MCF 10A (cell line): ENCODE results near the gene SH3BGR. TPM values are rescaled to one million over a fixed set of nuclear protein-coding genes. Genes with fewer than 3 reads are reported as not detected.

ENCODE experiments used
- BruUV-seq: library from RNA; stranded (reverse); fragments of 400-500 nt; replicated peaks from 2 replicates; lab custom pipeline; 2021; lab: Mats Ljungman, UMichigan
- CTCF ChIA-PET: fragments of 300-600 bp; sonication (Branson Sonifier 250); formaldehyde crosslinking; extraction: SDS; loops from one replicate; lab custom pipeline; 2021; ENCODE audit warnings: antibody characterized with exemption, inconsistent platforms; lab: Yijun Ruan, JAX
- POLR2A ChIA-PET: fragments of 300-600, 350-650 bp; sonication (Branson Sonifier 250); formaldehyde crosslinking; extraction: SDS; loops from one replicate; lab custom pipeline; 2020; ENCODE audit warnings: antibody characterized with exemption, inconsistent platforms; lab: Yijun Ruan, JAX
- DNase-seq: peaks from one replicate; pipeline ENCODE4 v3.0.0-alpha.2; 2018; ENCODE audit not compliant: unreplicated experiment
- H3K27ac Mint-ChIP-seq: one replicate; pipeline ENCODE4 v1.8.0; 2022; ENCODE audit warnings: mild to moderate bottlenecking, low read depth, mixed read lengths; ENCODE audit not compliant: unreplicated experiment
- H3K27me3 Mint-ChIP-seq: one replicate; pipeline ENCODE4 v1.8.0; 2022; ENCODE audit warnings: mixed read lengths; ENCODE audit not compliant: insufficient read depth, unreplicated experiment
- H3K36me3 Mint-ChIP-seq: one replicate; pipeline ENCODE4 v1.8.0; 2022; ENCODE audit warnings: mild to moderate bottlenecking, moderate library complexity, mixed read lengths; ENCODE audit not compliant: insufficient read depth, unreplicated experiment
- H3K4me1 Mint-ChIP-seq: one replicate; pipeline ENCODE4 v1.8.0; 2022; ENCODE audit warnings: mixed read lengths; ENCODE audit not compliant: insufficient read depth, unreplicated experiment
- H3K4me3 Mint-ChIP-seq: one replicate; pipeline ENCODE4 v1.8.0; 2022; ENCODE audit warnings: mild to moderate bottlenecking, moderate library complexity, mixed read lengths; ENCODE audit not compliant: unreplicated experiment
- H3K9me3 Mint-ChIP-seq: one replicate; pipeline ENCODE4 v1.8.0; 2022; ENCODE audit warnings: mixed read lengths; ENCODE audit not compliant: unreplicated experiment
- intact Hi-C: fragments of 100-400 bp; cut with micrococcal nuclease; formaldehyde crosslinking; loops from 2 replicates; pipeline ENCODE4 v1.14.1; 2022
- total RNA-seq: library from RNA; stranded (reverse); gene quantifications from 2 replicates; pipeline ENCODE4 v1.2.3, GENCODE V29; 2022
- TF ChIP-seq, protein P1 (sequence below): fragments of 200-600 bp; IDR thresholded peaks from one replicate; pipeline ENCODE4 v1.8.0; 2022; ENCODE audit warnings: antibody characterized with exemption, mild to moderate bottlenecking; ENCODE audit not compliant: unreplicated experiment

SH3BGR gene
- total RNA-seq, 1 experiment from 2014 or later = 11.3 TPM

DNA sequence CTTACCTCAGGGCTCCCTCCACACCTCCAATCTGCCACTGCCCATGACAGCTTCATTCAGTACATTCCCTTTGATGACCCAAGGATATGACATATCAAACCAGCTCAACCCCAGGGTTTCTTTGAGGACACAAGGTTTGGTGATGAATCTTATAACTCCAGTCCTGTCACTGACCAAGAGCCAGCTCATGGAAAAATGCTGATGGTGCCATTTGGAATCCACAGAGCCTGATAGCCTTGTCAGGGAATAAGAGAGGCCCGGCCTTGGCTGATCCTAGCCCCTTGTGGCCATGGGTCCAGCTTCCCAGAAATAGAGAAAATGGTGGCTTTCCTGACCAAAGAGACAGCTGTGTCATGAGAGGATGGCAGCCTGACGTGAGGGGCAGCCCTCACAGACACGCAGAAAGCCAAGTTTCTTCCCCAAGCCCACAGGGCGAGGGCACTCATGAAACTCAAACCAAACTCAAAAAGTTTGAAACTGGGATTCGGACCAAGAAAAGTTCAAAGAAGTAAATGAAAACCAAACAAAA lies 75.4 kb downstream of the SH3BGR start:
- H3K27ac Mint-ChIP-seq = no peak overlapping the region
- POLR2A ChIA-PET = interaction anchor here (0.7 kb wide), 1 partner anchor 190 kb away, joined by 5 read pairs; no protein-coding TSS in a partner anchor
- no peak for DNase-seq

DNA sequence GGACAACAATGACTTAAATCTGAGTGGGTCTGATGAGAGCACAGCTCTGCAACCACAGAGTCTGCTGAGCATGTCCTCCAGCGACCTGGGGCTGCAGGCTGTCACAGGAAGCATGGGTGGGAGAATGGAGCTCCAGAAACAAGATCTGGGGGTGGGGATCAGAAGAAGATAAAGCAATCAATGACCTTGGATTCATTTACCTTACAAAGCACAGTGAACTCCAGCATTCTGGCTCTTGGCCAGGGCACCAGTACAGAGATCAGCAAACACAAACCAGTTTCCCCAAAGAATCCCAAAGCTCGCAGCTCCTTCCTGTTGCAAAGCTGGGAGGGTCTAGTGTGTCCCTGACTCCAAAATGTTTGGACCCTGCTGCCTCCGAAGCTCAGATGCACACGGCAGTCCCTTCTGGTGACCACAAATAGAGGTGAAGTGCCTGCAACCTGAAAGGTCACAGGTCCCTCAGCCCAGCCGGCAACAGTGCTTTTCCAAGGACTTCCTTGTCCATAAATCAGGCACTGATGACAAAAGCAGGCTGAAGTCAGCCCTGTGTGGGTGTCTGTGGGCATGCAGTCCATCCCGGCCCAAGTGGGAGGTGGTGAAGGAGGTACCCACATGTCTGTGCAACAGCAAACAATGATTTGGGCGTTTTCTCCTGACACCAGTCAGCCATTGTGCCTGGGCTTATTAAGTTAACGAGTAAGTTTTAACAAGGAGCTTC lies 76.1 kb downstream of the SH3BGR start:
- ChIA-PET CTCF (interaction anchor here (1.9 kb wide), 1 partner anchor 10 kb away, joined by 19 read pairs; no protein-coding TSS in a partner anchor), POLR2A (interaction anchor here (0.6 to 1.1 kb wide), 2 partner anchors 155 to 1116 kb away, joined by 4 read pairs; no protein-coding TSS in a partner anchor)
- Mint-ChIP-seq H3K36me3 (peaks cover 6% of the 10 kb centered on the region), H3K4me1 (peaks cover 19% of the 10 kb centered on the region), H3K9me3 (no peaks in the 10 kb centered on the region), H3K27me3 (peaks cover 16% of the 10 kb centered on the region), H3K27ac (no peak overlapping the region), H3K4me3 (no peak overlapping the region)
- TF ChIP-seq, protein P1, sequence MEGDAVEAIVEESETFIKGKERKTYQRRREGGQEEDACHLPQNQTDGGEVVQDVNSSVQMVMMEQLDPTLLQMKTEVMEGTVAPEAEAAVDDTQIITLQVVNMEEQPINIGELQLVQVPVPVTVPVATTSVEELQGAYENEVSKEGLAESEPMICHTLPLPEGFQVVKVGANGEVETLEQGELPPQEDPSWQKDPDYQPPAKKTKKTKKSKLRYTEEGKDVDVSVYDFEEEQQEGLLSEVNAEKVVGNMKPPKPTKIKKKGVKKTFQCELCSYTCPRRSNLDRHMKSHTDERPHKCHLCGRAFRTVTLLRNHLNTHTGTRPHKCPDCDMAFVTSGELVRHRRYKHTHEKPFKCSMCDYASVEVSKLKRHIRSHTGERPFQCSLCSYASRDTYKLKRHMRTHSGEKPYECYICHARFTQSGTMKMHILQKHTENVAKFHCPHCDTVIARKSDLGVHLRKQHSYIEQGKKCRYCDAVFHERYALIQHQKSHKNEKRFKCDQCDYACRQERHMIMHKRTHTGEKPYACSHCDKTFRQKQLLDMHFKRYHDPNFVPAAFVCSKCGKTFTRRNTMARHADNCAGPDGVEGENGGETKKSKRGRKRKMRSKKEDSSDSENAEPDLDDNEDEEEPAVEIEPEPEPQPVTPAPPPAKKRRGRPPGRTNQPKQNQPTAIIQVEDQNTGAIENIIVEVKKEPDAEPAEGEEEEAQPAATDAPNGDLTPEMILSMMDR = no peak
- intact Hi-C loops = no loop called here
- DNase-seq = no peak
- no TSS peak for BruUV-seq

More for the DNA sequence above, 75.4 kb downstream of the SH3BGR start:
- TF ChIP-seq, protein P1 = no peak
- Mint-ChIP-seq H3K4me1 (peaks cover 19% of the 10 kb centered on the region), H3K4me3 (no peak overlapping the region), H3K36me3 (peaks cover 6% of the 10 kb centered on the region), H3K9me3 (no peaks in the 10 kb centered on the region), H3K27me3 (peaks cover 16% of the 10 kb centered on the region)
- intact Hi-C loops = no loop called here
- CTCF ChIA-PET = interaction anchor here (0.6 to 1.9 kb wide), 4 partner anchors 9 to 199 kb away, joined by 3 to 19 read pairs (median 4); no protein-coding TSS in a partner anchor
- no TSS peak for BruUV-seq

DNA sequence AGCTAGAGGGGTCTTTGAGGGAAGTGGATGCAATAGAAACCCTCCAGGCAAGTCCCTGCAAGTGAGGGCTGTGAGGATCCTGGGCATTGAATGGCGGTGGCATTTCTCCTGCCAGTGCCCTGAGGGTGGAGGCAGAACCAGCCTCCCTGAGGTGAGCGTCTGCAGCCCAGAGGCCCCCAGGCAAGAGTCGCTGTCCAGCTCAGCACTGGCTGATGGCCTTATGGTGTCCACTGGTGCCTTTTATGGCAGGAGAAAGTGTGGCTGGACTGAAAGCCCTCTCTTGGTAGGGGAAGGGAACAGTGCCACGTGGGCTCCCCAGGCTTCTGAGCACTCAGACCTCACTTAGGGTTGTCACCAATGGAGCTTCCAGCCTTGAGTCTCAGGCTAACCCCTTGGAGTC lies 77.3 kb downstream of the SH3BGR start:
- no peak for DNase-seq
- Mint-ChIP-seq H3K36me3 (peaks cover 6% of the 10 kb centered on the region), H3K4me1 (peaks cover 10% of the 10 kb centered on the region), H3K9me3 (no peaks in the 10 kb centered on the region), H3K27ac (no peak overlapping the region), H3K4me3 (no peak overlapping the region), H3K27me3 (peaks cover 16% of the 10 kb centered on the region)
- intact Hi-C loops = no loop called here
- no TSS peak for BruUV-seq
- ChIA-PET POLR2A (interaction anchor here (1.1 kb wide), 1 partner anchor 153 kb away, joined by 4 read pairs; no protein-coding TSS in a partner anchor), CTCF (no interaction called here)
- TF ChIP-seq, protein P1 = no peak

DNA sequence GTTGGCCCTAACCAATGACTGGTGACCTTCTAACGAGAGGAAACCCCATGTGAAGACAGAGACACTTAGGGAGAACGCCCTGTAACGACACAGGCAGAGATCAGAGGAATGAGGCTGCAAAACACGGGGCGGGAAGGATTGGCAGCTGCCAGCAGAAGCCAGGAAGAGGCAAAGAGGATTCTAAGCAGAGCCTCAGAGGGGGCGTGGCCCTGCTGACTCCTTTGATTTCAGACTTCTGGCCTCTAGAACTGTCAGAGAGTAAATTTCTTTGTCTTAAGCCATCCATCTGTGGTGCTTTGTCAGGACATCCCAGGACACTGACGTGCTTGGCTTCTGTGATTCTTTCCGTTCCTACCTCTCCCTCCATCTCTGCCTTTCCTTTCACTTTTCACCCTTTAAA lies 79.3 kb downstream of the SH3BGR start:
- DNase-seq = no peak
- TF ChIP-seq, protein P1 = no peak
- intact Hi-C loops = no loop called here
- no TSS peak for BruUV-seq
- Mint-ChIP-seq H3K4me3 (no peak overlapping the region), H3K9me3 (no peaks in the 10 kb centered on the region), H3K36me3 (peaks cover 6% of the 10 kb centered on the region), H3K27me3 (peaks cover 16% of the 10 kb centered on the region), H3K4me1 (peaks cover 10% of the 10 kb centered on the region), H3K27ac (no peak overlapping the region)
- ChIA-PET CTCF (interaction anchor here (0.5 to 1.2 kb wide), 2 partner anchors 13 to 14 kb away, joined by 3 read pairs; no protein-coding TSS in a partner anchor), POLR2A (no interaction called here)
